ENCODE measurements around the gene ZFP69.

ZFP69 gene

GRCh38 chr1:40508375-40509341 is 31.6 kb downstream of the ZFP69 start, which contains the start of gene EXO5:
Gene EXO5, plus strand, starts transcription at chr1:40508767. Its CDS starts 5,778 bp downstream, at chr1:40514545.
- peak within 1 kb of the TSS; percentile 74 for H3K9ac ChIP-seq (ENCODE audit: low read depth, low read length)
- H3K27ac ChIP-seq (ENCODE audit: low read depth, low read length), result no peak within 1 kb of the TSS
- no peaks in the 10 kb centered on the region for H3K4me1 ChIP-seq (ENCODE audit: control insufficient read depth, insufficient read depth, low read length)
- H3K36me3 ChIP-seq (ENCODE audit: control insufficient read depth, insufficient read depth, low read length), result no peaks in the 10 kb centered on the region
- peak within 1 kb of the TSS; percentile 87 for H3K4me3 ChIP-seq (ENCODE audit: low read depth, low read length)
- H3K27me3 ChIP-seq (ENCODE audit: control insufficient read depth, insufficient read depth, low read length), result peaks cover 12% of the 10 kb centered on the region
- H3K9me3 ChIP-seq (ENCODE audit: control insufficient read depth, insufficient read depth, low read length), result no peaks in the 10 kb centered on the region; the same call in 1 of the 2 replicates

- H3K36me3 ChIP-seq (ENCODE audit: control insufficient read depth, insufficient read depth, low read length), result peaks cover 5% of the 10 kb centered on the region; the same call in 1 of the 2 replicates
These were observed 42.4 kb downstream of the ZFP69 start for GRCh38 chr1:40519517-40519916.

GRCh38 chr1:40530735-40531380 is 53.8 kb downstream of the ZFP69 start:
- Histone ChIP-seq H3K27ac (ENCODE audit: low read depth, low read length) (peak overlapping the region; percentile 78), H3K4me1 (ENCODE audit: control insufficient read depth, insufficient read depth, low read length) (0 out of 2 replicates have a peak, but pooled peaks cover 6% of the 10 kb centered on the region), H3K9me3 (ENCODE audit: control insufficient read depth, insufficient read depth, low read length) (peaks cover 3% of the 10 kb centered on the region; the same call in 1 of the 2 replicates), H3K4me3 (ENCODE audit: low read depth, low read length) (peak overlapping the region; percentile 84), H3K36me3 (ENCODE audit: control insufficient read depth, insufficient read depth, low read length) (0 out of 2 replicates have a peak, but pooled peaks cover 6% of the 10 kb centered on the region), H3K9ac (ENCODE audit: low read depth, low read length) (peak overlapping the region; percentile 90), H3K27me3 (ENCODE audit: control insufficient read depth, insufficient read depth, low read length) (no peaks in the 10 kb centered on the region)

More at GRCh38 chr1:40519517-40519916, 42.4 kb downstream of the ZFP69 start:
- no peaks in the 10 kb centered on the region for H3K4me1 ChIP-seq (ENCODE audit: control insufficient read depth, insufficient read depth, low read length)
- H3K9ac ChIP-seq (ENCODE audit: low read depth, low read length), result no peak overlapping the region
- H3K27me3 ChIP-seq (ENCODE audit: control insufficient read depth, insufficient read depth, low read length), result no peaks in the 10 kb centered on the region
- H3K9me3 ChIP-seq (ENCODE audit: control insufficient read depth, insufficient read depth, low read length), result peaks cover 31% of the 10 kb centered on the region
- no peak overlapping the region for H3K27ac ChIP-seq (ENCODE audit: low read depth, low read length)
- H3K4me3 ChIP-seq (ENCODE audit: low read depth, low read length), result no peak overlapping the region

DNA sequence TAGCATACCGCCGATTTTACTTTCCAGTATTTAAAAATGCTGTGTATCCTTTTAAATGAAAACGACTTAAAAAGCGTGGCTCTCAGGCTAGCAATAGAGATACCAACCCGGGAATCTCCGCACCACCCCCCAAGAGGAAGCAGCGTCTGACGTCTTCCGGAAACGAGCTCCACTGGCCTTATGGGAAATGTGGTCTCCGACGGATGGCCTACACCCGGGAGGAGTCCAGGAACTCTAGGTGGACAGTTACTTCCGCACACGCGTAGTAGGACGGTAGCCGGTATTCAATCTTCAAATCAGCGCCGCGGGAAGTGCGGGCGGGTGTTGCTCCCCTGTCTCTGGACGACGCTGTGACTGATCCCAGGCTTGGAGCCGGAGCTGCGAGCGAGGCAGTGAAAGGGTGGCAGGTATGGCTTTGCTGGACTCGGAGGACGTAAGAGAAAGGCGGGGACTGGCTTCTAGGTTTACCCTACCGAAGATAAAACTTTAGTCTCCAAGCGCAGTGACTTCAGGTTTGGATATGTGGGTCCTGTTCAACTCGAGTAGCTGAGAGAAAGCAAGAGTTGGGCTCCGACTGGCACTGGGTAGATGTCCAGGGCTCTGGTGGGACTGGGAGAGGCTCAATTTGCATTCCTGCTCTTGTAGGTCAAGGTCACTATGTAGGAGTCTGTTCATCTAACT is 54.4 kb downstream of the ZFP69 start, which contains the start of gene ZNF684:
TSS of gene ZNF684 (plus strand) at position 257 of the 681 bp plus-strand sequence. CDS start 1,530 bp downstream, outside the sequence.
- peak within 1 kb of the TSS; percentile 90 for H3K9ac ChIP-seq (ENCODE audit: low read depth, low read length)
- no peaks in the 10 kb centered on the region for H3K27me3 ChIP-seq (ENCODE audit: control insufficient read depth, insufficient read depth, low read length)
- H3K4me1 ChIP-seq (ENCODE audit: control insufficient read depth, insufficient read depth, low read length), result 0 out of 2 replicates have a peak, but pooled peaks cover 6% of the 10 kb centered on the region
- 0 out of 2 replicates have a peak, but pooled peaks cover 6% of the 10 kb centered on the region for H3K36me3 ChIP-seq (ENCODE audit: control insufficient read depth, insufficient read depth, low read length)
- no peaks in the 10 kb centered on the region for H3K9me3 ChIP-seq (ENCODE audit: control insufficient read depth, insufficient read depth, low read length)
- peak within 1 kb of the TSS; percentile 84 for H3K4me3 ChIP-seq (ENCODE audit: low read depth, low read length)
- peak within 1 kb of the TSS; percentile 78 for H3K27ac ChIP-seq (ENCODE audit: low read depth, low read length)

DNA sequence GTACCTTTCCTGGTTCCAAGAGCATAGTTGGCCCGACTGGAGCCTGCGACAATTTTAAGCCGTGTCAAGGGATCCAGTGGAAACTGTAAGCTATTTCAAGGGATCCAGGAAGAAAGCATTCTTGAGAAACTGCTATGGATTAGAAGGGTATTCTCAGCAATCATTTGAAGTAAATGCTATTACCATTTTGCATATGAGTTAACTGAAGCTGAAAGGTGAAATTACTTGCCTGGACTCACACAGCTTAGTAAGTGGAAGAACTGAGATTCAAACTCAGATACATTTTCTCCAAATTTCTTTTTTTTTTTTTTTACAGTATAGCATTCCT is 54.9 kb downstream of the ZFP69 start:
- Histone ChIP-seq H3K27me3 (ENCODE audit: control insufficient read depth, insufficient read depth, low read length) (no peaks in the 10 kb centered on the region), H3K27ac (ENCODE audit: low read depth, low read length) (peak overlapping the region; percentile 78), H3K9me3 (ENCODE audit: control insufficient read depth, insufficient read depth, low read length) (no peaks in the 10 kb centered on the region), H3K36me3 (ENCODE audit: control insufficient read depth, insufficient read depth, low read length) (0 out of 2 replicates have a peak, but pooled peaks cover 6% of the 10 kb centered on the region), H3K4me1 (ENCODE audit: control insufficient read depth, insufficient read depth, low read length) (0 out of 2 replicates have a peak, but pooled peaks cover 6% of the 10 kb centered on the region), H3K4me3 (ENCODE audit: low read depth, low read length) (peak overlapping the region; percentile 84), H3K9ac (ENCODE audit: low read depth, low read length) (peak overlapping the region; percentile 90)

DNA sequence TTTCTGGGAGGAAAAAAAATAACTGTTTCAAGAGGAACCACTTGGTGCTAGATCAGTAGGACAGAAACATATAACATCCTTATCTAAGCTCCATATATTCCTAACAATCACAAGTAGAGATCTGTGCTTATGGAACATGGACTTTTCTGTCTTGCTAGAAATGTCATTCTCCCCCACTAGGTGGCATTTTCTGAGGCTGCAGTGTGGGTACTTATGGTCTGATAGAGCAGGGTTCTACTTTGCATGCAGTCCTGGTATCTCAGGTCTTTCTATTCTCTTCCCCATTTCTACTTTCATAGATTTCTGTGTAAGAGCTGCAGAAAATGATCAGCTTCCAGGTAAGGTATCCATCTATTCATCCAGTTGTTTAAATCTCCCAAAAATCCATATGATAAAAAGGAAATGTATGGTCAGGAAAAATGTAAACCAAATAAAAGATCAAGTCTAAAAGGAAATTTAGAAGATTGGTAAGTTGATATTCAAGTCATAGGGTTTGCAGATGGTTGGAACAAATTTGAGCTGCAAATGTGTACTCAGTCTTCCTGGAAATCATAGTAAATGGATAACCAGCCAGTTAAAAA is 55.8 kb downstream of the ZFP69 start:
- no peaks in the 10 kb centered on the region for H3K9me3 ChIP-seq (ENCODE audit: control insufficient read depth, insufficient read depth, low read length)
- no peak overlapping the region for H3K9ac ChIP-seq (ENCODE audit: low read depth, low read length)
- H3K36me3 ChIP-seq (ENCODE audit: control insufficient read depth, insufficient read depth, low read length), result 0 out of 2 replicates have a peak, but pooled peaks cover 6% of the 10 kb centered on the region
- no peaks in the 10 kb centered on the region for H3K27me3 ChIP-seq (ENCODE audit: control insufficient read depth, insufficient read depth, low read length)
- H3K4me3 ChIP-seq (ENCODE audit: low read depth, low read length), result peak overlapping the region; percentile 84; the same call in 1 of the 2 replicates
- 0 out of 2 replicates have a peak, but pooled peaks cover 6% of the 10 kb centered on the region for H3K4me1 ChIP-seq (ENCODE audit: control insufficient read depth, insufficient read depth, low read length)
- H3K27ac ChIP-seq (ENCODE audit: low read depth, low read length), result no peak overlapping the region

DNA sequence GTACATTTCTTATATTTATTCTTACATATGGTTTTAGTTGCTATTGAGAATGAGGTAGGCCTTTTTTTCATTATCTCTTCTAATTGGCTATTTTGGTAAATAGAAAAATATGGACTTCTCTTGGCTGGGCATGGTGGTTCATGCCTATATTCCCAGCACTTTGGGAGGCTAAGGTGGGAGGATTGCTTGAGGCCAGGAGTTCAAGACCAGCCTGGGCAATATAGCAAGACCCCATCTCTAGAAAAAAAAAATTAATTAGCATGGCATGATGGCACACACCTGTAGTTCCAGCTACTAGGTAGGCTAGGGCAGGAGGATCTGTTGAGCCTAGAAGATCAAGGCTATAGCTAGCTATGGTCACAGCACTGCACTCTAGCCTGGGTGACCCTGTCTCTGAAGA is 57.5 kb downstream of the ZFP69 start:
- no peak overlapping the region for H3K4me3 ChIP-seq (ENCODE audit: low read depth, low read length)
- H3K9ac ChIP-seq (ENCODE audit: low read depth, low read length), result no peak overlapping the region
- no peaks in the 10 kb centered on the region for H3K27me3 ChIP-seq (ENCODE audit: control insufficient read depth, insufficient read depth, low read length)
- no peaks in the 10 kb centered on the region for H3K9me3 ChIP-seq (ENCODE audit: control insufficient read depth, insufficient read depth, low read length)
- H3K4me1 ChIP-seq (ENCODE audit: control insufficient read depth, insufficient read depth, low read length), result 0 out of 2 replicates have a peak, but pooled peaks cover 6% of the 10 kb centered on the region
- no peak overlapping the region for H3K27ac ChIP-seq (ENCODE audit: low read depth, low read length)
- 0 out of 2 replicates have a peak, but pooled peaks cover 6% of the 10 kb centered on the region for H3K36me3 ChIP-seq (ENCODE audit: control insufficient read depth, insufficient read depth, low read length)

DNA sequence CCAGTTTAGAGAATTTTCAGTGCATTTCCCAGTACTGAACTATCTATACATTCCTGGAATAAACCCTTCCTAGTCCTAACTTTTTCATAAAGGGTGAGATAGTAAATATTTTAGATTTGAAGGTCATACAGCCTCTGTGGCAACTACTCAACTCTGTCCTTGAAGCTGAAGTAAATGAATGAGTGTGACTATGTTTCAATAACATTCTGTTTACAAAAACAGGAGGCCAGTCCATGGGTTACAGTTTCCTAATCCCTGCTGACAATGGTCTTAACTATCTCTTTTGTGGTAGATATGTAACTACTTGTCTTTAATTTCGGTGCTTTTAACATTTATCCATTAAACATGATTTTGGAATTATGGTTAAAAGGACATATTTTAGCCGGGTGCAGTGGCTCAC is 58.6 kb downstream of the ZFP69 start:
- Histone ChIP-seq H3K9me3 (ENCODE audit: control insufficient read depth, insufficient read depth, low read length) (no peaks in the 10 kb centered on the region), H3K4me1 (ENCODE audit: control insufficient read depth, insufficient read depth, low read length) (0 out of 2 replicates have a peak, but pooled peaks cover 6% of the 10 kb centered on the region), H3K27me3 (ENCODE audit: control insufficient read depth, insufficient read depth, low read length) (no peaks in the 10 kb centered on the region), H3K4me3 (ENCODE audit: low read depth, low read length) (no peak overlapping the region), H3K9ac (ENCODE audit: low read depth, low read length) (no peak overlapping the region), H3K27ac (ENCODE audit: low read depth, low read length) (no peak overlapping the region), H3K36me3 (ENCODE audit: control insufficient read depth, insufficient read depth, low read length) (0 out of 2 replicates have a peak, but pooled peaks cover 6% of the 10 kb centered on the region)

- H3K9me3 ChIP-seq (ENCODE audit: control insufficient read depth, insufficient read depth, low read length), result no peaks in the 10 kb centered on the region
- H3K27me3 ChIP-seq (ENCODE audit: control insufficient read depth, insufficient read depth, low read length), result no peaks in the 10 kb centered on the region
- H3K27ac ChIP-seq (ENCODE audit: low read depth, low read length), result no peak overlapping the region
- H3K36me3 ChIP-seq (ENCODE audit: control insufficient read depth, insufficient read depth, low read length), result peaks cover 30% of the 10 kb centered on the region
- H3K4me1 ChIP-seq (ENCODE audit: control insufficient read depth, insufficient read depth, low read length), result no peaks in the 10 kb centered on the region
- H3K9ac ChIP-seq (ENCODE audit: low read depth, low read length), result no peak overlapping the region
- H3K4me3 ChIP-seq (ENCODE audit: low read depth, low read length), result no peak overlapping the region
These were observed 62.2 kb downstream of the ZFP69 start for GRCh38 chr1:40539338-40539737.

Measured in HUES48 (cell line).